ENCODE measurements around the gene PLAGL2.
"Not testable (repeated sequence)": the region's sequence is repeated elsewhere in the genome, so short reads cannot be mapped to it uniquely, and the experiment has no call there.

DNA sequence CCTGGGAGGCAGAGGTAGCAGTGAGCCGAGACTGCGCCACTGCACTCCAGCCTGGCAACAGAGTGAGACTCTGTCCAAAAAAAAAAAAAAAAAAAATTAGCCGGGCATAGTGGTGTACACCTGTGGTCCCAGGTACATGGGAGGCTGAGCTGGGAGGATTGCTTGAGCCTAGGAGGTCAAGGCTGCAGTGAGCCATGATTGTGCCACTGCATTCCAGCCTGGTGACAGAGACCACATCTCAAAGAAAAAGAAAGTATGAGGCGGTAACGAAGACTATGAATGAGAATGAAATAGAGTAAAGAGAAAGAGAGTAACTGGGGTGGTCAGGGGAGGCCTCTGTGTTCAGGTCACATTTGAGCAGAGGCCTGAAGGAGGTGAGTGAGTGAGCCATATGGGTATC lies 38.7 kb upstream of the PLAGL2 start:
- TF ChIP-seq, protein P1, sequence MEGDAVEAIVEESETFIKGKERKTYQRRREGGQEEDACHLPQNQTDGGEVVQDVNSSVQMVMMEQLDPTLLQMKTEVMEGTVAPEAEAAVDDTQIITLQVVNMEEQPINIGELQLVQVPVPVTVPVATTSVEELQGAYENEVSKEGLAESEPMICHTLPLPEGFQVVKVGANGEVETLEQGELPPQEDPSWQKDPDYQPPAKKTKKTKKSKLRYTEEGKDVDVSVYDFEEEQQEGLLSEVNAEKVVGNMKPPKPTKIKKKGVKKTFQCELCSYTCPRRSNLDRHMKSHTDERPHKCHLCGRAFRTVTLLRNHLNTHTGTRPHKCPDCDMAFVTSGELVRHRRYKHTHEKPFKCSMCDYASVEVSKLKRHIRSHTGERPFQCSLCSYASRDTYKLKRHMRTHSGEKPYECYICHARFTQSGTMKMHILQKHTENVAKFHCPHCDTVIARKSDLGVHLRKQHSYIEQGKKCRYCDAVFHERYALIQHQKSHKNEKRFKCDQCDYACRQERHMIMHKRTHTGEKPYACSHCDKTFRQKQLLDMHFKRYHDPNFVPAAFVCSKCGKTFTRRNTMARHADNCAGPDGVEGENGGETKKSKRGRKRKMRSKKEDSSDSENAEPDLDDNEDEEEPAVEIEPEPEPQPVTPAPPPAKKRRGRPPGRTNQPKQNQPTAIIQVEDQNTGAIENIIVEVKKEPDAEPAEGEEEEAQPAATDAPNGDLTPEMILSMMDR (IDR thresholded peaks at IDR 0.05; ENCODE audit: low read depth, low read length, poor library complexity, severe bottlenecking): not testable (repeated sequence)
- TF ChIP-seq EZH2phosphoT487 (IDR thresholded peaks at IDR 0.05; ENCODE audit: borderline replicate concordance, low read length): not testable (repeated sequence)

All from DOHH2 (cell line).